T-cell (primary cell): ENCODE measurements around the gene SYK. TPM values are rescaled to one million over a fixed set of nuclear protein-coding genes. Genes with fewer than 3 reads are reported as not detected.

Source experiments
- ATAC-seq, 4 experiments: fragments of 200-7000 bp in 3 of 4; fragments of 150-1000 bp in 1 of 4; cut with Tn5 transposase; replicated peaks in 1 of 4; 1 replicate in 3 of 4; 2 replicates in 1 of 4; pipeline ENCODE4 v1.10.0; 2021; ENCODE audit warnings: moderate library complexity in 3 of 4, mild to moderate bottlenecking in 2 of 4, moderate number of reproducible peaks in 1 of 4
- CTCF ChIA-PET, 2 donors: fragments of 300-600 bp; sonication (Branson Sonifier 250); formaldehyde crosslinking; loops; one replicate each; lab custom pipeline; 2022; ENCODE audit warnings: antibody characterized with exemption in 2 of 2; lab: Charles Lee
- POLR2A ChIA-PET, 2 donors: fragments of 300-600 bp; sonication (Branson Sonifier 250); formaldehyde crosslinking; loops; one replicate each; lab custom pipeline; 2022; ENCODE audit warnings: antibody characterized with exemption in 2 of 2; lab: Charles Lee
- DNase-seq, 35 experiments: peaks; one replicate each; pipeline versions ENCODE4 v3.0.0 to v3.0.0-alpha.2; 2013 to 2023
- H3K27ac ChIP-seq: one replicate; pipeline ENCODE4 v1.5.1; 2013; ENCODE audit warnings: low read length
- H3K27me3 ChIP-seq, 2 experiments: replicated peaks in 1 of 2; 1 replicate in 1 of 2; 2 replicates in 1 of 2; pipeline versions ENCODE4 v1.6.1 to v1.7.0; 2013; ENCODE audit warnings: low read length in 1 of 2, mixed read lengths in 1 of 2; ENCODE audit not compliant: control insufficient read depth in 2 of 2, insufficient read depth in 2 of 2; ENCODE audit errors: extremely low read depth in 1 of 2
- H3K36me3 ChIP-seq, 2 donors: 1 replicate in 1 of 2; 2 replicates in 1 of 2; pipeline versions ENCODE4 v1.6.1 to v1.7.0; 2013; ENCODE audit warnings: low read length in 1 of 2; ENCODE audit not compliant: control insufficient read depth in 2 of 2, insufficient read depth in 1 of 2; ENCODE audit errors: extremely low read depth in 1 of 2
- H3K4me1 ChIP-seq, 2 experiments: 1 replicate in 1 of 2; 2 replicates in 1 of 2; pipeline versions ENCODE4 v1.6.1 to v1.7.0; 2013; ENCODE audit warnings: low read length in 2 of 2, mixed read lengths in 1 of 2; ENCODE audit not compliant: insufficient read depth in 2 of 2, control insufficient read depth in 1 of 2; ENCODE audit errors: extremely low read depth in 1 of 2
- H3K4me3 ChIP-seq, 2 donors: 1 replicate in 1 of 2; 2 replicates in 1 of 2; pipeline versions ENCODE4 v1.5.1 to v1.7.0; 2013; ENCODE audit warnings: mild to moderate bottlenecking in 2 of 2, low read length in 1 of 2, moderate library complexity in 1 of 2; ENCODE audit not compliant: control insufficient read depth in 1 of 2; ENCODE audit errors: extremely low read depth in 1 of 2
- H3K9me3 ChIP-seq: 2 replicates; pipeline ENCODE4 v1.7.0; 2013
- H3K27ac Mint-ChIP-seq, 2 donors: one replicate each; pipeline ENCODE4 v1.8.0; 2020 to 2021; ENCODE audit warnings: mild to moderate bottlenecking in 2 of 2, mixed read lengths in 2 of 2
- H3K27me3 Mint-ChIP-seq, 2 donors: one replicate each; pipeline ENCODE4 v1.8.0; 2021 to 2022; ENCODE audit warnings: mixed read lengths in 2 of 2
- H3K36me3 Mint-ChIP-seq: one replicate; pipeline ENCODE4 v1.8.0; 2021; ENCODE audit warnings: mixed read lengths
- H3K4me1 Mint-ChIP-seq, 3 donors: one replicate each; pipeline ENCODE4 v1.8.0; 2020 to 2022; ENCODE audit warnings: mixed read lengths in 3 of 3, mild to moderate bottlenecking in 1 of 3
- H3K4me3 Mint-ChIP-seq, 3 donors: one replicate each; pipeline ENCODE4 v1.8.0; 2020 to 2022; ENCODE audit warnings: mild to moderate bottlenecking in 3 of 3, mixed read lengths in 3 of 3, moderate library complexity in 3 of 3
- H3K9me3 Mint-ChIP-seq, 3 donors: one replicate each; pipeline ENCODE4 v1.8.0; 2020 to 2022; ENCODE audit warnings: mixed read lengths in 3 of 3
- WGBS: methylation state at CpG from one replicate; pipeline ENCODE4 v1.1.5; 2013; ENCODE audit warnings: missing lambda C conversion rate; ENCODE audit not compliant: insufficient coverage; 5-methylcytosine and 5-hydroxymethylcytosine counted together
- total RNA-seq, 35 experiments: library from RNA in 6 of 35; stranded (reverse) in 6 of 35; fragments of 120-200 nt in 1 of 35; gene quantifications; one replicate each; pipeline versions ENCODE4 v1.2.1 to v1.2.4 and lab custom pipeline; 2013 to 2026

The SYK gene
- total RNA-seq, 5 donors from 2014 or later (not counting 1 experiment from before 2014, with no cell fraction given) = 1.0 to 10.7 (median 3.9) TPM

GRCh38 chr9:90839183-90839728, 37.6 kb downstream of the SYK start:
- H3K27ac ChIP-seq = no peak overlapping the region
- Mint-ChIP-seq H3K36me3 (no peaks in the 10 kb centered on the region), H3K4me1 (no peaks in the 10 kb centered on the region), H3K9me3 (no peaks in the 10 kb centered on the region), H3K27me3 (peaks cover under 1 to 2% of the 10 kb centered on the region in 2 donors), H3K27ac (no peak overlapping the region), H3K4me3 (no peak overlapping the region)
- H3K4me1 ChIP-seq = no peaks in the 10 kb centered on the region
- no peak for ATAC-seq
- no peak for DNase-seq
- H3K9me3 ChIP-seq = no peaks in the 10 kb centered on the region
- H3K4me3 ChIP-seq = no peak overlapping the region
- POLR2A ChIA-PET = no interaction called here
- WGBS = 18% methylated on average over 3 of the region's 7 CpGs
- no peaks in the 10 kb centered on the region for H3K36me3 ChIP-seq
- peaks cover 0 to 18% of the 10 kb centered on the region in 2 experiments for H3K27me3 ChIP-seq
- CTCF ChIA-PET = no interaction called here

- no peaks in the 10 kb centered on the region for H3K4me1 ChIP-seq
Observed at GRCh38 chr9:90840696-90841095, 39.1 kb downstream of the SYK start.

GRCh38 chr9:90841213-90841612, 39.6 kb downstream of the SYK start:
- ChIA-PET CTCF (no interaction called here), POLR2A (no interaction called here)
- H3K27ac Mint-ChIP-seq = no peak overlapping the region
- H3K36me3 Mint-ChIP-seq = no peaks in the 10 kb centered on the region
- Histone ChIP-seq H3K9me3 (no peaks in the 10 kb centered on the region), H3K4me3 (no peak overlapping the region), H3K27ac (no peak overlapping the region), H3K36me3 (no peaks in the 10 kb centered on the region), H3K27me3 (peaks cover 0 to 18% of the 10 kb centered on the region in 2 experiments), H3K4me1 (no peaks in the 10 kb centered on the region)
- H3K27me3 Mint-ChIP-seq = peaks cover 0 to 2% of the 10 kb centered on the region in 2 donors
- DNase-seq (no peak), ATAC-seq (no peak)
- no peaks in the 10 kb centered on the region for H3K9me3 Mint-ChIP-seq
- no peaks in the 10 kb centered on the region for H3K4me1 Mint-ChIP-seq
- no peak overlapping the region for H3K4me3 Mint-ChIP-seq
- 88% methylated on average over 5 of the region's 5 CpGs for WGBS

More at GRCh38 chr9:90840696-90841095, 39.1 kb downstream of the SYK start:
- Mint-ChIP-seq H3K36me3 (no peaks in the 10 kb centered on the region), H3K4me1 (no peaks in the 10 kb centered on the region), H3K9me3 (no peaks in the 10 kb centered on the region), H3K27me3 (peaks cover 0 to 2% of the 10 kb centered on the region in 2 donors), H3K4me3 (no peak overlapping the region), H3K27ac (no peak overlapping the region)
- no peak for ATAC-seq
- H3K27ac ChIP-seq = no peak overlapping the region
- DNase-seq = no peak
- no peaks in the 10 kb centered on the region for H3K36me3 ChIP-seq
- H3K27me3 ChIP-seq = peaks cover 0 to 18% of the 10 kb centered on the region in 2 experiments
- ChIA-PET CTCF (no interaction called here), POLR2A (no interaction called here)
- 92% methylated on average over 2 of the region's 5 CpGs for WGBS
- H3K9me3 ChIP-seq = no peaks in the 10 kb centered on the region
- H3K4me3 ChIP-seq = no peak overlapping the region

- no peak overlapping the region for H3K27ac Mint-ChIP-seq
- 100% methylated on average over 1 of the region's 1 CpG for WGBS
- no peaks in the 10 kb centered on the region for H3K4me1 Mint-ChIP-seq
- no peaks in the 10 kb centered on the region for H3K36me3 Mint-ChIP-seq
- no peak overlapping the region for H3K4me3 ChIP-seq
- POLR2A ChIA-PET = no interaction called here
- no peak overlapping the region for H3K4me3 Mint-ChIP-seq
- H3K9me3 ChIP-seq = no peaks in the 10 kb centered on the region
- no peaks in the 10 kb centered on the region for H3K4me1 ChIP-seq
- peaks cover 0 to 2% of the 10 kb centered on the region in 2 donors for H3K27me3 Mint-ChIP-seq
- no peak for ATAC-seq
- peaks cover 0 to 18% of the 10 kb centered on the region in 2 experiments for H3K27me3 ChIP-seq
- no peaks in the 10 kb centered on the region for H3K9me3 Mint-ChIP-seq
- H3K27ac ChIP-seq = no peak overlapping the region
- CTCF ChIA-PET = no interaction called here
- H3K36me3 ChIP-seq = no peaks in the 10 kb centered on the region
- DNase-seq = no peak
Observed at GRCh38 chr9:90841615-90842014, 40.0 kb downstream of the SYK start.

GRCh38 chr9:90842176-90842777, 40.7 kb downstream of the SYK start:
- Histone ChIP-seq H3K27ac (no peak overlapping the region), H3K4me1 (no peaks in the 10 kb centered on the region), H3K9me3 (no peaks in the 10 kb centered on the region), H3K27me3 (peaks cover 0 to 18% of the 10 kb centered on the region in 2 experiments), H3K4me3 (no peak overlapping the region), H3K36me3 (no peaks in the 10 kb centered on the region)
- Mint-ChIP-seq H3K9me3 (no peaks in the 10 kb centered on the region), H3K4me3 (no peak overlapping the region), H3K27ac (no peak overlapping the region), H3K27me3 (peaks cover 0 to 2% of the 10 kb centered on the region in 2 donors), H3K36me3 (no peaks in the 10 kb centered on the region), H3K4me1 (no peaks in the 10 kb centered on the region)
- WGBS = 90% methylated on average over 7 of the region's 7 CpGs
- CTCF ChIA-PET = no interaction called here
- DNase-seq (no peak), ATAC-seq (no peak)
- POLR2A ChIA-PET = no interaction called here

GRCh38 chr9:90842996-90843395, 41.4 kb downstream of the SYK start:
- Mint-ChIP-seq H3K27ac (no peak overlapping the region), H3K4me3 (no peak overlapping the region), H3K4me1 (no peaks in the 10 kb centered on the region), H3K27me3 (peaks cover 0 to 2% of the 10 kb centered on the region in 2 donors), H3K9me3 (no peaks in the 10 kb centered on the region), H3K36me3 (no peaks in the 10 kb centered on the region)
- Histone ChIP-seq H3K27me3 (peaks cover 0 to 17% of the 10 kb centered on the region in 2 experiments), H3K27ac (no peak overlapping the region), H3K36me3 (no peaks in the 10 kb centered on the region), H3K9me3 (no peaks in the 10 kb centered on the region), H3K4me1 (no peaks in the 10 kb centered on the region), H3K4me3 (no peak overlapping the region)
- ChIA-PET CTCF (no interaction called here), POLR2A (no interaction called here)
- WGBS = 46% methylated on average over 13 of the region's 14 CpGs
- no peak for ATAC-seq
- DNase-seq = peak in 4 of 35 experiments; percentile 6 to 35 (median 8)
